ENCODE results near the gene CCDC81. TPM values are rescaled to one million over a fixed set of nuclear protein-coding genes. Genes with fewer than 3 reads are reported as not detected.

Gene CCDC81
- 0.31 to 0.71 TPM (median 0.35 TPM) in 4 of 5 replicates, not detected in the other for total RNA-seq (2022; extraction: Qiagen RNA extraction; ENCODE audit: low read depth)

DNA sequence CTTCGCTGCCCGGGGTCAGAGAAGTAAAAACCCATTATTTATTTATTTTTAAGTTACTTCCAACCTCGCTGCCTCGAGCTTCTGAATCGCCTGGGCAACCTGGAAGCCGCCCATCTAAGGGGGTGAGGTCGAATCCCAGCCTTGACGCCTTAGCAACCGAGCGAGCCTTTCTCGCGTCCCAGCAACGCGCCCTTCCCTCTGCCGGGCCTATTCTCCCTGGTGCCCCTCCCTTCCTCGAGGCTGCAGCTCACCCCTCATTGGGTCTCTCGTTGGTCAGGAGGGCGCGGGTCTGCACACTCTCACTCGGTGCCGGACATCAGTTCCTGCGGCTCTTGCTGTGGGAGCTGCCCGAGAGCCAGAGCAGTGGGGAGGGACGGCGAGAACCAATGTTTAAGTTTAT lies at the start of gene CCDC81:
TSS of gene CCDC81 (plus strand) at position 302 of the 400 bp plus-strand sequence. CDS start 277 bp downstream, outside the sequence.

Other genes starting within 250 kb of the CCDC81 start
- 26.5 to 32.2 TPM (median 28.4 TPM) in 5 replicates for gene EED, start 130.1 kb upstream of the CCDC81 start, total RNA-seq (2022; extraction: Qiagen RNA extraction; ENCODE audit: low read depth)
- gene HIKESHI, start 72.6 kb upstream of the CCDC81 start, total RNA-seq (2022; extraction: Qiagen RNA extraction; ENCODE audit: low read depth): 35.5 to 42.4 TPM (median 39.0 TPM) in 5 replicates

All from A549 treated with DMSO at 1 μM for 4 hours (cell line).